A549 (cell line): ENCODE results near the gene SPTY2D1. TPM values are rescaled to one million over a fixed set of nuclear protein-coding genes. Genes with fewer than 3 reads are reported as not detected.

Source experiments
- ATAC-seq, 2 experiments: fragments of 200-7000 bp in 1 of 2; fragments of >200 bp in 1 of 2; cut with Nextera tagmentation in 1 of 2; cut with Tn5 transposase in 1 of 2; 3 replicates each; pipeline versions ENCODE4 v1.8.0 to v1.9.1; 2018 to 2020; ENCODE audit warnings: mild to moderate bottlenecking in 1 of 2, moderate library complexity in 1 of 2
- CTCF ChIA-PET: fragments of 300-600 bp; sonication (Branson Sonifier 250); formaldehyde crosslinking; extraction: SDS; loops from one replicate; lab custom pipeline; 2021; ENCODE audit warnings: antibody characterized with exemption, inconsistent platforms; lab: Yijun Ruan, JAX
- POLR2A ChIA-PET: fragments of 350-600 bp; formaldehyde crosslinking; extraction: SDS; loops from one replicate; lab custom pipeline; 2021; ENCODE audit warnings: antibody characterized with exemption, inconsistent platforms; lab: Yijun Ruan, JAX
- DNase-seq, 2 experiments: peaks; one replicate each; pipeline versions ENCODE4 v3.0.0 to v3.0.0-alpha.2; 2011 to 2016; ENCODE audit warnings: low read depth in 1 of 2, low spot score in 1 of 2
- FAIRE-seq: peaks from 2 replicates; lab custom pipeline; 2011; peaks lifted over from hg19 to GRCh38; lab: Jason Lieb, UNC
- H3K27ac ChIP-seq, 2 experiments: fragments of >200 bp; sonication (Bioruptor Twin); formaldehyde crosslinking; 3 replicates each; pipeline ENCODE4 v1.5.1; 2016 to 2017
- H3K4me1 ChIP-seq: fragments of >200 bp; sonication (Bioruptor Twin); formaldehyde crosslinking; 3 replicates; pipeline ENCODE4 v1.6.1; 2016
- H3K4me2 ChIP-seq: fragments of >200 bp; sonication (Bioruptor Twin); formaldehyde crosslinking; 3 replicates; pipeline ENCODE4 v1.6.1; 2016
- H3K4me3 ChIP-seq: fragments of >200 bp; sonication (Bioruptor Twin); formaldehyde crosslinking; 3 replicates; pipeline ENCODE4 v1.5.1; 2016
- H3K9me3 ChIP-seq: fragments of >200 bp; sonication (Bioruptor Twin); formaldehyde crosslinking; 3 replicates; pipeline ENCODE4 v1.6.1; 2016
- ATOH8 ChIP-seq: fragments of 250-450 bp; sonication (Bioruptor Pico); IDR thresholded peaks from 2 replicates; pipeline ENCODE4 v1.5.0; 2020; ENCODE audit warnings: low read depth, mild to moderate bottlenecking, moderate library complexity
- BCL3 ChIP-seq: fragments of >200 bp; sonication (Bioruptor Twin); formaldehyde crosslinking; IDR thresholded peaks from 3 replicates; pipeline ENCODE4 v1.6.1; 2016
- CTCF ChIP-seq: fragments of >200 bp; sonication (Bioruptor Twin); formaldehyde crosslinking; IDR thresholded peaks from 3 replicates; pipeline ENCODE4 v1.5.1; 2016
- ESRRA ChIP-seq: fragments of 150-350 bp; IDR thresholded peaks from 2 replicates; pipeline ENCODE4 v1.6.1; 2014; ENCODE audit warnings: mild to moderate bottlenecking, low read length, borderline replicate concordance
- FOSB ChIP-seq: fragments of 250-450 bp; sonication (Bioruptor Pico); IDR thresholded peaks from 2 replicates; pipeline ENCODE4 v1.5.0; 2020; ENCODE audit warnings: mild to moderate bottlenecking, moderate library complexity
- FOXS1 ChIP-seq: fragments of 250-450 bp; sonication (Bioruptor Pico); IDR thresholded peaks from 2 replicates; pipeline ENCODE4 v1.5.0; 2020; ENCODE audit warnings: mild to moderate bottlenecking, moderate library complexity
- HOXA7 ChIP-seq: fragments of 250-450 bp; sonication (Bioruptor Pico); IDR thresholded peaks from 2 replicates; pipeline ENCODE4 v1.5.0; 2020; ENCODE audit warnings: mild to moderate bottlenecking, moderate library complexity
- HOXB5 ChIP-seq: fragments of 250-450 bp; sonication (Bioruptor Pico); IDR thresholded peaks from 2 replicates; pipeline ENCODE4 v1.5.0; 2020; ENCODE audit warnings: mild to moderate bottlenecking, moderate library complexity
- KDM1A ChIP-seq: fragments of 200-600 bp; sonication (generic); IDR thresholded peaks from 2 replicates; pipeline ENCODE4 v1.6.1; 2016; ENCODE audit warnings: low read depth, mild to moderate bottlenecking
- KDM5A ChIP-seq: fragments of 200-600 bp; sonication (generic); IDR thresholded peaks from 2 replicates; pipeline ENCODE4 v1.6.1; 2016; ENCODE audit warnings: antibody characterized with exemption, mild to moderate bottlenecking
- NFE2L2 ChIP-seq: fragments of 150-350 bp; conservative IDR thresholded peaks from 2 replicates; pipeline ENCODE4 v1.6.1; 2014; ENCODE audit warnings: low read length
- NPAS2 ChIP-seq: fragments of 250-450 bp; sonication (Bioruptor Pico); IDR thresholded peaks from 2 replicates; pipeline ENCODE4 v1.8.0; 2022; ENCODE audit warnings: mild to moderate bottlenecking, moderate library complexity, borderline replicate concordance
- NR3C1 ChIP-seq: fragments of >200 bp; sonication (Bioruptor Twin); formaldehyde crosslinking; IDR thresholded peaks from 3 replicates; pipeline ENCODE4 v1.6.1; 2017
- RAD21 ChIP-seq, 2 experiments: fragments of >200 bp in 1 of 2; sonication (Bioruptor Twin) in 1 of 2; formaldehyde crosslinking in 1 of 2; IDR thresholded peaks in 1 of 2; conservative IDR thresholded peaks in 1 of 2; 2 replicates in 1 of 2; 3 replicates in 1 of 2; pipeline ENCODE4 v1.6.1; 2012 to 2018; ENCODE audit warnings: inconsistent platforms in 1 of 2
- RCOR1 ChIP-seq: fragments of 150-350 bp; IDR thresholded peaks from 2 replicates; pipeline ENCODE4 v1.6.1; 2014; ENCODE audit warnings: antibody characterized with exemption, low read length, low read depth
- REST ChIP-seq: fragments of 200-600 bp; sonication (generic); IDR thresholded peaks from 2 replicates; pipeline ENCODE4 v1.6.1; 2016; ENCODE audit warnings: antibody characterized with exemption, mild to moderate bottlenecking, moderate library complexity
- RNF2 ChIP-seq: fragments of 200-600 bp; sonication (generic); IDR thresholded peaks from 2 replicates; pipeline ENCODE4 v1.6.1; 2016; ENCODE audit warnings: low read depth, mild to moderate bottlenecking, antibody characterized with exemption, moderate library complexity, borderline replicate concordance
- TFCP2L1 ChIP-seq: fragments of 250-450 bp; sonication (Bioruptor Pico); IDR thresholded peaks from 2 replicates; pipeline ENCODE4 v1.5.0; 2021; ENCODE audit warnings: mild to moderate bottlenecking
- TP53 ChIP-seq: fragments of 250-450 bp; sonication (Bioruptor Pico); IDR thresholded peaks from 2 replicates; pipeline ENCODE4 v1.5.0; 2021; ENCODE audit warnings: mild to moderate bottlenecking, moderate library complexity
- ZFP36 ChIP-seq: fragments of 450-650 bp; IDR thresholded peaks from 2 replicates; pipeline ENCODE4 v1.6.1; 2014; ENCODE audit warnings: borderline replicate concordance; ENCODE audit not compliant: partially characterized antibody
- WGBS: methylation state at CpG from one replicate; pipeline ENCODE4 v1.1.6; 2017; ENCODE audit errors: missing lambda C conversion rate; 5-methylcytosine and 5-hydroxymethylcytosine counted together
- polyA plus RNA-seq, 4 experiments: library from polyadenylated mRNA; depleted of rRNA in 3 of 4; stranded (reverse); fragments of >200 nt; fragmentation: RNase III in 1 of 4; extraction: RNeasy Plus Mini Kit Qiagen cat#74134 plus additional on column Dnase treatment in 1 of 4; gene quantifications; 2 replicates in 3 of 4; 3 replicates in 1 of 4; pipeline ENCODE4 v1.2.3, GENCODE V29; 2011 to 2017

The SPTY2D1 gene
- polyA plus RNA-seq, 2 of the 4 experiments (the other 2 are of a cell fraction) = 14.1 to 24.6 TPM

DNA sequence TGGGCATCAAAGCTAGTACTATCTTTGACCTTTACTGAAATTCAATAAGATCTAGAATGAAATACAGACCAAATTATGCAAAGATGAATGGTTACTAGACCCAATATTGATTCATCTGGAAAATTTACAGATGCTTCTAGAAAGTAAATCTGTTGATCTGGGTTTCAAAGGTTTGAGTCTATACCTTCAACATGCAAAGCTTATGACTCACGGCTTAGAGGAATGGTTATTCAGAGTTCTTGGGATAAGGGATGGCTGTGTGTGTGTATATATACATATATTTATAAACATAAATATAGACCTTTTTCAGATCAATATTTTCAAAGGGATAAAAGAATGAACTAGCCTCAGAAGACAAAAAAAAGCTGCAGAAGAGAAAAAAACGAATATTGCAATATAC is 1.3 kb downstream of the SPTY2D1 start:
- H3K9me3 ChIP-seq = no peaks in the 10 kb centered on the region
- ATAC-seq (no peak), DNase-seq (no peak), FAIRE-seq (no peak)
- H3K4me3 ChIP-seq = peak overlapping the region; percentile 74
- no peak for TF ChIP-seq RAD21 (conservative IDR thresholded peaks at IDR 0.05 in 1 of 2, IDR thresholded peaks at IDR 0.05 in 1 of 2)
- TF ChIP-seq NPAS2 (CRISPR knock-in tag) = no peak
- no peak for TF ChIP-seq KDM5A
- TF ChIP-seq TFCP2L1 = no peak
- no peak for TF ChIP-seq NFE2L2
- TF ChIP-seq HOXA7 (CRISPR knock-in tag) = no peak
- TF ChIP-seq NR3C1 = no peak
- no peak for TF ChIP-seq FOSB (CRISPR knock-in tag)
- no peak for TF ChIP-seq TP53
- no peak for TF ChIP-seq RCOR1
- TF ChIP-seq ESRRA = no peak
- no peak for TF ChIP-seq RNF2
- TF ChIP-seq ATOH8 (CRISPR knock-in tag) = no peak
- TF ChIP-seq KDM1A = no peak
- TF ChIP-seq REST = no peak
- TF ChIP-seq HOXB5 (CRISPR knock-in tag) = no peak
- no peak for TF ChIP-seq FOXS1 (CRISPR knock-in tag)
- TF ChIP-seq CTCF = no peak
- no peak for TF ChIP-seq BCL3
- no peak for TF ChIP-seq ZFP36
- ChIA-PET POLR2A (interaction anchor here (2.7 kb wide), 1 partner anchor 45 kb away, joined by 13 read pairs; the partner anchor contains the start of gene UEVLD), CTCF (interaction anchor here (1.2 to 1.3 kb wide), 3 partner anchors 38 to 126 kb away, joined by 3 read pairs; no protein-coding TSS in a partner anchor)
- WGBS = 10% methylated on average over 2 of the region's 2 CpGs
- peak overlapping the region; percentile 100 for H3K4me2 ChIP-seq
- peak overlapping the region; percentile 77 to 92; a peak in 2 of 6 replicates for H3K27ac ChIP-seq
- peaks cover 11% of the 10 kb centered on the region for H3K4me1 ChIP-seq
